SU-DHL-6 (cell line): ENCODE measurements around the gene C13orf46.

Experiments
- H2AFZ ChIP-seq: fragments of 200-600 bp; sonication (generic); 2 replicates; pipeline ENCODE4 v1.6.1; 2014; ENCODE audit warnings: low read depth, mild to moderate bottlenecking, moderate library complexity, mixed read lengths, antibody characterized with exemption, low read length; ENCODE audit not compliant: severe bottlenecking
- H3F3A ChIP-seq: fragments of 200-600 bp; shearing (Covaris generic); 2 replicates; pipeline ENCODE4 v1.6.0; 2016; ENCODE audit warnings: antibody characterized with exemption, mild to moderate bottlenecking; ENCODE audit not compliant: insufficient read depth
- H3K27ac ChIP-seq: fragments of 200-600 bp; sonication (generic); 2 replicates; pipeline ENCODE4 v1.5.1; 2016; ENCODE audit warnings: low read depth, mild to moderate bottlenecking, low read length, moderate library complexity, mixed read lengths
- H3K27me3 ChIP-seq: fragments of 200-600 bp; sonication (generic), shearing (Covaris generic); 2 replicates; pipeline ENCODE4 v1.6.0; 2014; ENCODE audit warnings: mild to moderate bottlenecking, low read length
- H3K36me3 ChIP-seq: fragments of 200-600 bp; sonication (generic); 2 replicates; pipeline ENCODE4 v1.6.1; 2014; ENCODE audit warnings: mild to moderate bottlenecking, low read length, mixed read lengths
- H3K4me2 ChIP-seq: fragments of 300-600, 200-600 bp; shearing (Covaris generic), sonication (generic); 2 replicates; pipeline ENCODE4 v1.6.0; 2014; ENCODE audit warnings: low read length, low read depth, mild to moderate bottlenecking; ENCODE audit not compliant: poor library complexity, severe bottlenecking
- H3K4me3 ChIP-seq: fragments of 200-600 bp; sonication (generic); 2 replicates; pipeline ENCODE4 v1.5.1; 2014; ENCODE audit warnings: antibody characterized with exemption, low read length, mild to moderate bottlenecking, mixed read lengths; ENCODE audit not compliant: insufficient read depth, poor library complexity, severe bottlenecking
- H3K79me2 ChIP-seq: fragments of 200-600 bp; sonication (generic); 2 replicates; pipeline ENCODE4 v1.6.1; 2014; ENCODE audit warnings: mild to moderate bottlenecking, low read length, moderate library complexity; ENCODE audit not compliant: insufficient read depth
- H3K9ac ChIP-seq: fragments of 200-600 bp; sonication (generic); 2 replicates; pipeline ENCODE4 v1.7.0; 2014; ENCODE audit warnings: mild to moderate bottlenecking, low read length
- H3K9me2 ChIP-seq: fragments of 200-600 bp; sonication (generic); replicated peaks from 2 replicates; pipeline ENCODE4 v1.6.1; 2014; ENCODE audit warnings: low read length; ENCODE audit not compliant: insufficient read depth
- H3K9me3 ChIP-seq: fragments of 200-600 bp; sonication (generic); 2 replicates; pipeline ENCODE4 v1.6.1; 2014; ENCODE audit warnings: low read length, mixed read lengths; ENCODE audit not compliant: insufficient read depth
- H4K20me1 ChIP-seq: fragments of 200-600 bp; sonication (generic); 2 replicates; pipeline ENCODE4 v1.6.1; 2014; ENCODE audit warnings: low read depth, mild to moderate bottlenecking, antibody characterized with exemption, low read length, moderate library complexity, mixed read lengths
- EZH2phosphoT487 ChIP-seq: fragments of 200-600 bp; sonication (generic), shearing (Covaris generic); conservative IDR thresholded peaks from 2 replicates; pipeline ENCODE4 v1.6.1; 2018; ENCODE audit warnings: mild to moderate bottlenecking, antibody characterized with exemption, low read length, moderate library complexity, mixed read lengths
- TF ChIP-seq, protein P1 (sequence below): fragments of 200-600 bp; sonication (generic); IDR thresholded peaks from one replicate; pipeline ENCODE4 v1.5.1; 2017; ENCODE audit warnings: antibody characterized with exemption, mild to moderate bottlenecking, low read length, moderate library complexity; ENCODE audit not compliant: insufficient read depth, poor library complexity, severe bottlenecking

C13orf46 gene

GRCh38 chr13:113927661-113928581 lies 46.0 kb downstream of the C13orf46 start:
- no peak overlapping the region for H3K9ac ChIP-seq
- no peak overlapping the region for H2AFZ ChIP-seq
- no peak overlapping the region for H3K4me3 ChIP-seq
- no peak overlapping the region for H3K4me2 ChIP-seq
- no peak overlapping the region for H3K27ac ChIP-seq
- H3F3A ChIP-seq = no peaks in the 10 kb centered on the region
- H3K79me2 ChIP-seq = no peaks in the 10 kb centered on the region
- no peaks in the 10 kb centered on the region for H3K27me3 ChIP-seq
- no peak for TF ChIP-seq EZH2phosphoT487
- TF ChIP-seq, protein P1, sequence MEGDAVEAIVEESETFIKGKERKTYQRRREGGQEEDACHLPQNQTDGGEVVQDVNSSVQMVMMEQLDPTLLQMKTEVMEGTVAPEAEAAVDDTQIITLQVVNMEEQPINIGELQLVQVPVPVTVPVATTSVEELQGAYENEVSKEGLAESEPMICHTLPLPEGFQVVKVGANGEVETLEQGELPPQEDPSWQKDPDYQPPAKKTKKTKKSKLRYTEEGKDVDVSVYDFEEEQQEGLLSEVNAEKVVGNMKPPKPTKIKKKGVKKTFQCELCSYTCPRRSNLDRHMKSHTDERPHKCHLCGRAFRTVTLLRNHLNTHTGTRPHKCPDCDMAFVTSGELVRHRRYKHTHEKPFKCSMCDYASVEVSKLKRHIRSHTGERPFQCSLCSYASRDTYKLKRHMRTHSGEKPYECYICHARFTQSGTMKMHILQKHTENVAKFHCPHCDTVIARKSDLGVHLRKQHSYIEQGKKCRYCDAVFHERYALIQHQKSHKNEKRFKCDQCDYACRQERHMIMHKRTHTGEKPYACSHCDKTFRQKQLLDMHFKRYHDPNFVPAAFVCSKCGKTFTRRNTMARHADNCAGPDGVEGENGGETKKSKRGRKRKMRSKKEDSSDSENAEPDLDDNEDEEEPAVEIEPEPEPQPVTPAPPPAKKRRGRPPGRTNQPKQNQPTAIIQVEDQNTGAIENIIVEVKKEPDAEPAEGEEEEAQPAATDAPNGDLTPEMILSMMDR = no peak
- H4K20me1 ChIP-seq = no peaks in the 10 kb centered on the region
- no peaks in the 10 kb centered on the region for H3K9me2 ChIP-seq
- H3K36me3 ChIP-seq = no peaks in the 10 kb centered on the region
- no peaks in the 10 kb centered on the region for H3K9me3 ChIP-seq

- TF ChIP-seq, protein P1 = no peak
- Histone ChIP-seq H2AFZ (no peak overlapping the region), H3K79me2 (no peaks in the 10 kb centered on the region), H3K4me3 (no peak overlapping the region), H3F3A (no peaks in the 10 kb centered on the region), H3K9me3 (no peaks in the 10 kb centered on the region), H3K9ac (no peak overlapping the region), H3K4me2 (no peak overlapping the region), H3K9me2 (no peaks in the 10 kb centered on the region), H4K20me1 (no peaks in the 10 kb centered on the region), H3K27me3 (no peaks in the 10 kb centered on the region), H3K36me3 (no peaks in the 10 kb centered on the region), H3K27ac (no peak overlapping the region)
These were observed 46.8 kb downstream of the C13orf46 start for GRCh38 chr13:113926951-113927660.

DNA sequence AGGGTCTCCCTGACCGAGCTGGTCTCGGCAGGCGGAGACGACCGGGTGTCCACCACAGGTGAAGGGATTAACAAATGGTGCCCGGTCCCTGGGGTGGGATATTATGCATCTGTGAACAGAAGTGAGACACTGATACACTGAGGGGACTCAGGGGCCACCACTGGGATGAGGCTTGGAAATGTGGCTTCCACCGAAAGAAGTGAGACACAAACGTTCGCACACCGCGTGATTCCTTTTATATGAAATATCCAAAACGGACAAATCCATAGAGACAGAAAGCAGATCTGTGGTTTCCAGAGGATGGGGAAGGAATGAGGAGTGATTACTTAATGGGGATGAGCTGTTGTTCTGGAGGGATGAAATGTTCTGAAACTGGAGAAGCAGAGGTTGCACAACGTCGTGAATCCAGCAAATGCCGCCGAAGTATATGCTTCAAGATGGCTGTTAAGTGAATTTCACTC lies 47.5 kb downstream of the C13orf46 start:
- Histone ChIP-seq H3K9ac (no peak overlapping the region), H3K9me2 (no peaks in the 10 kb centered on the region), H3K9me3 (peaks cover 4% of the 10 kb centered on the region; the same call in 1 of the 2 replicates), H3K79me2 (no peaks in the 10 kb centered on the region), H3F3A (no peaks in the 10 kb centered on the region), H4K20me1 (no peaks in the 10 kb centered on the region), H3K27ac (no peak overlapping the region), H3K4me2 (no peak overlapping the region), H3K27me3 (no peaks in the 10 kb centered on the region), H3K4me3 (no peak overlapping the region), H3K36me3 (no peaks in the 10 kb centered on the region), H2AFZ (no peak overlapping the region)
- TF ChIP-seq EZH2phosphoT487 = no peak
- TF ChIP-seq, protein P1 = no peak
